ENCODE results near the gene MAP4K2. TPM values are rescaled to one million over a fixed set of nuclear protein-coding genes. Genes with fewer than 3 reads are reported as not detected.
A peak's percentile ranks its signal among the peaks of the same experiment; 100 is the strongest.

MAP4K2 gene
- total RNA-seq (2021) (46.5 and 50.5 TPM in 2 replicates), Bru-seq, nascent RNA (percentile 48 among the genes with signal in this experiment), BruChase-seq, experiment 1, labeled RNA remaining after a 2-hour chase (percentile 60 among the genes with signal in this experiment), BruChase-seq, experiment 2, labeled RNA remaining after a 6-hour chase (percentile 65 among the genes with signal in this experiment)
- long read RNA-seq, full-length matches to known transcripts = 25 of 83 reads
- long read RNA-seq, partial matches to known transcripts = 18 of 83 reads
- long read RNA-seq, other reads (novel, unspliced or antisense) = 40 of 83 reads

DNA sequence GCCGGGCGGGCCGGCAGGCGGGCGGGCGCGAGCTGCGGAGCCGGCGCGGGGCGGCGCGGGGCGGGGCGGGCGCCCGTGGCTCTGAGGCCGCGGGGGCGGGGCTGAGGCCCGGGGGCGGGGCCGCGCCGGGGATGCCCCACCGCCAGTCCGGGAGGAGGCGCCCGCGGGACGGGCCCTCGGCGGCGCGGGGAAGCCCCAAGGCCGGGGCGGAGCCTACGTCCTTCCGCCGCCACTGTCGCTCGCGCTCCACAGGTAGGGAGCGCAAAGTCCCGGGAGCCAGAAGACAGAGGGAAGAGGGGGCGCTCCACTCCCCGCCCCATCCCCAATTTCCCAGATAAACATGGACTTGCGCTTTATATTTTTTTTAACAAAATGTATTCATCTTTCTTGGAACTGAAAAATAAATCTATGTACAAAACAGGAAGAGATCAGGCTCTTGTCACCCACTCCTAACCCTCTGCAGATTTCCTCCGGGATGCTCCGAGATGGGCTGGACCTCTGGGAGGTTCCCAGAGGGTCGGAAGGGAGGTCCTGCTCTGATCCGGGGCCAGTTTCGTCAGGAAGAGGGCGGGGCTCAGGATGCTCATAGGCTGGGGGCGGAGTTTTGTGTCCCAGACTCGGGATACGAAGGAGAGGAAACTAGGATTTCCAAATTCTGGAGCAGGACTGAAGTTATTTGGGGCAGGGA is at the start of gene MAP4K2:
TSS of gene MAP4K2 (minus strand) at position 57 of the 688 bp plus-strand sequence. CDS start 65 bp downstream, outside the sequence.
- no peaks in the 10 kb centered on the region for H3K9me3 ChIP-seq (ENCODE audit: low read depth, low read length, poor library complexity, severe bottlenecking)
- intact Hi-C loops (cut with micrococcal nuclease; ENCODE audit: unreplicated experiment) = no loop called here
- H3K36me3 ChIP-seq (ENCODE audit: insufficient read depth, low read length, poor library complexity, severe bottlenecking) = peaks cover 6% of the 10 kb centered on the region
- H3K4me1 ChIP-seq (ENCODE audit: insufficient read depth, low read length, poor library complexity, severe bottlenecking) = peaks cover 23% of the 10 kb centered on the region
- ChIA-PET CTCF (no interaction called here), POLR2A (ENCODE audit: low non-redundant PET) (interaction anchor here (0.7 kb wide), 1 partner anchor 301 kb away, joined by 3 read pairs; no protein-coding TSS in a partner anchor)
- peak; percentile 94 for DNase-seq (ENCODE audit: low spot score)
- TF ChIP-seq EZH2 (IDR thresholded peaks at IDR 0.05; ENCODE audit: borderline replicate concordance, low read depth, low read length, poor library complexity, severe bottlenecking) = no peak
- TF ChIP-seq, protein P1, sequence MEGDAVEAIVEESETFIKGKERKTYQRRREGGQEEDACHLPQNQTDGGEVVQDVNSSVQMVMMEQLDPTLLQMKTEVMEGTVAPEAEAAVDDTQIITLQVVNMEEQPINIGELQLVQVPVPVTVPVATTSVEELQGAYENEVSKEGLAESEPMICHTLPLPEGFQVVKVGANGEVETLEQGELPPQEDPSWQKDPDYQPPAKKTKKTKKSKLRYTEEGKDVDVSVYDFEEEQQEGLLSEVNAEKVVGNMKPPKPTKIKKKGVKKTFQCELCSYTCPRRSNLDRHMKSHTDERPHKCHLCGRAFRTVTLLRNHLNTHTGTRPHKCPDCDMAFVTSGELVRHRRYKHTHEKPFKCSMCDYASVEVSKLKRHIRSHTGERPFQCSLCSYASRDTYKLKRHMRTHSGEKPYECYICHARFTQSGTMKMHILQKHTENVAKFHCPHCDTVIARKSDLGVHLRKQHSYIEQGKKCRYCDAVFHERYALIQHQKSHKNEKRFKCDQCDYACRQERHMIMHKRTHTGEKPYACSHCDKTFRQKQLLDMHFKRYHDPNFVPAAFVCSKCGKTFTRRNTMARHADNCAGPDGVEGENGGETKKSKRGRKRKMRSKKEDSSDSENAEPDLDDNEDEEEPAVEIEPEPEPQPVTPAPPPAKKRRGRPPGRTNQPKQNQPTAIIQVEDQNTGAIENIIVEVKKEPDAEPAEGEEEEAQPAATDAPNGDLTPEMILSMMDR (conservative IDR thresholded peaks at IDR 0.05; ENCODE audit: low read depth, low read length) = peak; percentile 45
- no peaks in the 10 kb centered on the region for H3K27me3 ChIP-seq (replicated peaks; ENCODE audit: insufficient read depth, low read depth, low read length, poor library complexity)
- peak within 1 kb of the TSS; percentile 85 for H3K27ac ChIP-seq (ENCODE audit: low read depth, low read length, poor library complexity, severe bottlenecking)
- BruUV-seq (replicated peaks) = no TSS peak
- peak within 1 kb of the TSS; percentile 56 for H3K4me3 ChIP-seq (ENCODE audit: low read depth, low read length, poor library complexity, severe bottlenecking)

DNA sequence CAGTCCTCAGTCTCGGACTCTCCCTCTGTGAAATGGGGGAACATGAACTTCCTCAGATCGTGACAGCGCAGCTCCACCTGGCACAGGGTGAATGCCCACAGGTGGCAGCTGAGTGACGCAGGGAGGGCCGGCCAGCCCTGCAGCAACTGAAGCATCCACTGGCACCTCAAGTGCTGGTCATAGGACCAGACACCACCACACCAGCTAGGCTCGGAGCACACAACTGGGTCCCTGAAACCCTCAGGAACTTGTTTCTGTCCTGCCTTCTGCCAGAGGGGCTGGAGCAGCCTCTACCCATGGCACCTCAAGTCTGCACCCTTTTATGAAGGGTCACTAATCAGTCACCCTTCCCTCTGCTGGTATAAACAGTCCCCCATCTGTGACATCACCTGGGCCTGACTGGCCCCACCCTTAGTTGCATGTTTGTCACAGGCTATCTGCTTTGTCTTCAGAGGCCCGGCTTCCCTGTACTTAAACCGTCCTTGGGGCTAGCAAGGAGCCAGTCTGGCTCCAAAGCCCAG is 48.9 kb upstream of the MAP4K2 start:
- H3K4me1 ChIP-seq (ENCODE audit: insufficient read depth, low read length, poor library complexity, severe bottlenecking) = peaks cover 16% of the 10 kb centered on the region

DNA sequence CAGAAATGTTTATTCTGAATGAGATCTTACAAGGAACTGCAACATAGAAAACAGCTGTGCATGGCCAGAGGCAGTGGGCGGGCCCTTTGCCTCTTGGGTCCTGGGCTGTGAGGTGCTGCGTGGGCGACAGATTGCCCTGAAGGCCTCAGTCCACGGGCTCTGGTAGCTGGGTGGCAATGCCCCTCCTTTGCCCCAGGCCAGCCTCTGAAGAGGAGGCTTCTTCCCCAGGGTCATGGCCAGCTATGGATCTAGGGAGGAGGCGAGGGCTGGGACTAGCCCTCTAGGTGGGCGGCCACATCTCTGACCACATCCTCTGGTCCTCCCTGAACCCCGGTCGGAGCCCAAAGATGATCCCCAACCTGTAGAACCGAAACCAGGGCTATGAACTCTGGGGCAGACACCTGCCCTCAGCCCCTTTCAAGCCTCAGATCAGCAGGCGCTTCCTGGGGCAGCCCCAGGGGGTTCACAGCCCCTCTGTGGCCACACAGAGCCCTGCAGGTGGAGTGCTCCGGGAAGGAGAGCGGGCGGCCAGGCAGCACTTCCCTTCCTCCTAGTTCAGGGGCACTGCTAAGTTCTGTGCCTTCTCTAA is 48.1 kb upstream of the MAP4K2 start:
- POLR2A ChIA-PET (ENCODE audit: low non-redundant PET) = no interaction called here
- no peaks in the 10 kb centered on the region for H3K27me3 ChIP-seq (replicated peaks; ENCODE audit: insufficient read depth, low read depth, low read length, poor library complexity)

More for the DNA sequence above, 48.9 kb upstream of the MAP4K2 start:
- ChIA-PET POLR2A (ENCODE audit: low non-redundant PET) (no interaction called here), CTCF (no interaction called here)
- Histone ChIP-seq H3K27me3 (replicated peaks; ENCODE audit: insufficient read depth, low read depth, low read length, poor library complexity) (no peaks in the 10 kb centered on the region), H3K4me3 (ENCODE audit: low read depth, low read length, poor library complexity, severe bottlenecking) (no peak overlapping the region), H3K36me3 (ENCODE audit: insufficient read depth, low read length, poor library complexity, severe bottlenecking) (no peaks in the 10 kb centered on the region), H3K9me3 (ENCODE audit: low read depth, low read length, poor library complexity, severe bottlenecking) (no peaks in the 10 kb centered on the region), H3K27ac (ENCODE audit: low read depth, low read length, poor library complexity, severe bottlenecking) (no peak overlapping the region)
- DNase-seq (ENCODE audit: low spot score) = no peak
- TF ChIP-seq EZH2 (IDR thresholded peaks at IDR 0.05; ENCODE audit: borderline replicate concordance, low read depth, low read length, poor library complexity, severe bottlenecking) = no peak
- TF ChIP-seq, protein P1 (conservative IDR thresholded peaks at IDR 0.05; ENCODE audit: low read depth, low read length) = no peak
- BruUV-seq (replicated peaks) = no TSS peak
- intact Hi-C loops (cut with micrococcal nuclease; ENCODE audit: unreplicated experiment) = no loop called here

More for the DNA sequence above, 48.1 kb upstream of the MAP4K2 start:
- H3K4me3 ChIP-seq (ENCODE audit: low read depth, low read length, poor library complexity, severe bottlenecking) = no peak overlapping the region
- intact Hi-C loops (cut with micrococcal nuclease; ENCODE audit: unreplicated experiment) = no loop called here
- CTCF ChIA-PET = no interaction called here
- no peaks in the 10 kb centered on the region for H3K36me3 ChIP-seq (ENCODE audit: insufficient read depth, low read length, poor library complexity, severe bottlenecking)
- H3K9me3 ChIP-seq (ENCODE audit: low read depth, low read length, poor library complexity, severe bottlenecking) = no peaks in the 10 kb centered on the region
- DNase-seq (ENCODE audit: low spot score) = no peak
- TF ChIP-seq EZH2 (IDR thresholded peaks at IDR 0.05; ENCODE audit: borderline replicate concordance, low read depth, low read length, poor library complexity, severe bottlenecking) = no peak
- TF ChIP-seq, protein P1 (conservative IDR thresholded peaks at IDR 0.05; ENCODE audit: low read depth, low read length) = no peak
- no peak overlapping the region for H3K27ac ChIP-seq (ENCODE audit: low read depth, low read length, poor library complexity, severe bottlenecking)
- peaks cover 10% of the 10 kb centered on the region for H3K4me1 ChIP-seq (ENCODE audit: insufficient read depth, low read length, poor library complexity, severe bottlenecking)
- no TSS peak for BruUV-seq (replicated peaks)
